ENCODE results near the gene ULK4.

Gene ULK4

DNA sequence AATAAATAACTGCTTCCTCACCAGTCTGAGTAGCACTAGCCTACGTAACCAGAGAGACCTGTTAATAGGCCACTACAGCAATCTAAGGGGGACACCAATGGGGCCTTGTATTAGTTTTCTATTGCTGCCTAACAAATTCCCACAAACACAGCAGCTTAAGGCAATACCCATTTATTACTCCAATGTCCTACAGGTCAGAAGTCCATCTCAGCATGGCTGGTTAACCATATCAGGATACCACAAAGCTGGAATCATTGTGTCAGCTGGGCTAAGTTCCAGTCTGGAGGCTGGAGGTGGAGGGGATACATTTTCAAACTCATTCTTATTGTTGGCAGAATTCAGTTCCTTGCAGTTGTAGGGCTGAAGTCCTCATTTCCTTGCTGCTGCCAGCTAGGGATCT lies 331.9 kb downstream of the ULK4 start:
- DNase-seq (ENCODE audit: low spot score in 2 of 2), result no peak
- no peaks in the 10 kb centered on the region for H3K9me3 ChIP-seq
- no peaks in the 10 kb centered on the region for H3K36me3 ChIP-seq (replicated peaks)
- no peaks in the 10 kb centered on the region for H3K27me3 ChIP-seq (ENCODE audit: low read depth)
- H3K4me3 ChIP-seq, result no peak overlapping the region
- no peaks in the 10 kb centered on the region for H3K4me1 ChIP-seq
- in situ Hi-C loops (cut with MboI; ENCODE audit: low sequenced_read_pairs), result no loop called here

- Histone ChIP-seq H3K27me3 (ENCODE audit: low read depth) (no peaks in the 10 kb centered on the region), H3K4me3 (no peak overlapping the region), H3K4me1 (no peaks in the 10 kb centered on the region), H3K9me3 (no peaks in the 10 kb centered on the region), H3K36me3 (replicated peaks) (no peaks in the 10 kb centered on the region)
- no peak for DNase-seq (ENCODE audit: low spot score in 2 of 2)
- in situ Hi-C loops (cut with MboI; ENCODE audit: low sequenced_read_pairs), result no loop called here
Measured at GRCh38 chr3:41629072-41629471, 332.8 kb downstream of the ULK4 start.

DNA sequence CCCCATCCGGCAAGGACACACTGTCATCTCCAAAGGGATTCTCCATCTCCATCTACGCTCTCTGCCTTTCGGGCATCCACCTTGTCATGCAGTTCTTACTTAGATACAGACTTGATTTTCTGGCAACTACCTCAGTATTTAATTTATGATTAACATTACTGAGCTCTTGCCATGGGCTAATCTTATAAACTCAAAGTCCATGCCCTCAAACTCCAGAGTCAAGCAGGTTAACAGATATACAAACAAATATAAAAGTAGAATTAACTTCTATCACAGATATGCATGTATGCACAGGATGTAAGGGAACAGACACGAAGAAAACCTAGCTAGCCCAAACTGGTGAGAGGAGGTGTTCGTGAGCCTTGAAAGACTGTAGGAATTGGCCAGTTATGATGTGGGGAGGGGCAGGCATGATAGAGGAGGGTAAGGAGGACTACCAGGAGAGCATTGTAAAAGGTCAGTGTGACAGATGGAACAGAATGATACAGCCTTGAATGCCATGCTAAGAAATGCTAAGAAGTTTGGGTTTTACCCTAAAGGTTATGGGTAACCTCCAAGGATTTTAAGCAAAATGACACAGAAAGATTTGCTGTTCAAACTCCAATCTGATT lies 334.3 kb downstream of the ULK4 start:
- H3K4me1 ChIP-seq, result no peaks in the 10 kb centered on the region
- in situ Hi-C loops (cut with MboI; ENCODE audit: low sequenced_read_pairs), result no loop called here
- DNase-seq (ENCODE audit: low spot score in 2 of 2), result no peak
- no peaks in the 10 kb centered on the region for H3K27me3 ChIP-seq (ENCODE audit: low read depth)
- H3K36me3 ChIP-seq (replicated peaks), result no peaks in the 10 kb centered on the region
- no peak overlapping the region for H3K4me3 ChIP-seq
- no peaks in the 10 kb centered on the region for H3K9me3 ChIP-seq

DNA sequence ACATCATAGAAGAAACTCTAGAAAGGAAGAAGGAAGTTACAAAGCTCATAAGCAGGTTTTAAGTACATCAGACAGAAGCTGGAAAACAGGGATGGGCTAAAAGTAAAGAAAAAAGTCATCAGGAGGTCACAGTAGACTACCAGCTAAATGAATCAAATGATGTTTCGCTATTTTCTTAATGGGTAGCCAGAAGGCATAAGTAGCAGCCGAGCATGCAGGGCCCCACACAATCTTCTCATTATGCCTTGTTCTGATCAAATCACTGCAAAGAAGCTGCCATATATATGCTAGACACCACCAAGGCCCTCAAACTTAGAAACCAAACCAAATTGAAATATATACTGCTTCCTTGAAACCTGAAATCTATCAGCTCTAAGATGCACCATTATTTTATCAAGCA lies 349.1 kb downstream of the ULK4 start:
- Histone ChIP-seq H3K9me3 (no peaks in the 10 kb centered on the region), H3K4me3 (no peak overlapping the region), H3K4me1 (no peaks in the 10 kb centered on the region), H3K36me3 (replicated peaks) (no peaks in the 10 kb centered on the region), H3K27me3 (ENCODE audit: low read depth) (no peaks in the 10 kb centered on the region)
- DNase-seq (ENCODE audit: low spot score in 2 of 2), result no peak
- in situ Hi-C loops (cut with MboI; ENCODE audit: low sequenced_read_pairs), result no loop called here

- Histone ChIP-seq H3K36me3 (replicated peaks) (no peaks in the 10 kb centered on the region), H3K9me3 (no peaks in the 10 kb centered on the region), H3K4me3 (no peak overlapping the region), H3K27me3 (ENCODE audit: low read depth) (no peaks in the 10 kb centered on the region), H3K4me1 (no peaks in the 10 kb centered on the region)
- DNase-seq (ENCODE audit: low spot score in 2 of 2), result no peak
- in situ Hi-C loops (cut with MboI; ENCODE audit: low sequenced_read_pairs), result no loop called here
Measured at GRCh38 chr3:41611008-41611407, 350.9 kb downstream of the ULK4 start.

- H3K36me3 ChIP-seq (replicated peaks), result no peaks in the 10 kb centered on the region
- no peak for DNase-seq (ENCODE audit: low spot score in 2 of 2)
- H3K9me3 ChIP-seq, result no peaks in the 10 kb centered on the region
- H3K4me1 ChIP-seq, result no peaks in the 10 kb centered on the region
- H3K27me3 ChIP-seq (ENCODE audit: low read depth), result no peaks in the 10 kb centered on the region
- no peak overlapping the region for H3K4me3 ChIP-seq
- in situ Hi-C loops (cut with MboI; ENCODE audit: low sequenced_read_pairs), result no loop called here
Measured at GRCh38 chr3:41608347-41608746, 353.6 kb downstream of the ULK4 start.

GRCh38 chr3:41603807-41604206 lies 358.1 kb downstream of the ULK4 start:
- Histone ChIP-seq H3K4me3 (no peak overlapping the region), H3K36me3 (replicated peaks) (no peaks in the 10 kb centered on the region), H3K27me3 (ENCODE audit: low read depth) (no peaks in the 10 kb centered on the region), H3K9me3 (no peaks in the 10 kb centered on the region), H3K4me1 (no peaks in the 10 kb centered on the region)
- in situ Hi-C loops (cut with MboI; ENCODE audit: low sequenced_read_pairs), result no loop called here
- DNase-seq (ENCODE audit: low spot score in 2 of 2), result no peak

- in situ Hi-C loops (cut with MboI; ENCODE audit: low sequenced_read_pairs), result no loop called here
- Histone ChIP-seq H3K27me3 (ENCODE audit: low read depth) (no peaks in the 10 kb centered on the region), H3K4me1 (no peaks in the 10 kb centered on the region), H3K36me3 (replicated peaks) (no peaks in the 10 kb centered on the region), H3K4me3 (no peak overlapping the region), H3K9me3 (no peaks in the 10 kb centered on the region)
- DNase-seq (ENCODE audit: low spot score in 2 of 2), result no peak
Measured at GRCh38 chr3:41602121-41602520, 359.8 kb downstream of the ULK4 start.

GRCh38 chr3:41601404-41601987 lies 360.4 kb downstream of the ULK4 start:
- Histone ChIP-seq H3K36me3 (replicated peaks) (no peaks in the 10 kb centered on the region), H3K4me3 (no peak overlapping the region), H3K27me3 (ENCODE audit: low read depth) (no peaks in the 10 kb centered on the region), H3K9me3 (no peaks in the 10 kb centered on the region), H3K4me1 (no peaks in the 10 kb centered on the region)
- in situ Hi-C loops (cut with MboI; ENCODE audit: low sequenced_read_pairs), result no loop called here
- no peak for DNase-seq (ENCODE audit: low spot score in 2 of 2)

- Histone ChIP-seq H3K4me3 (no peak overlapping the region), H3K36me3 (replicated peaks) (no peaks in the 10 kb centered on the region), H3K9me3 (no peaks in the 10 kb centered on the region), H3K27me3 (ENCODE audit: low read depth) (no peaks in the 10 kb centered on the region), H3K4me1 (no peaks in the 10 kb centered on the region)
- no peak for DNase-seq (ENCODE audit: low spot score in 2 of 2)
- in situ Hi-C loops (cut with MboI; ENCODE audit: low sequenced_read_pairs), result no loop called here
Measured at GRCh38 chr3:41600616-41601015, 361.3 kb downstream of the ULK4 start.

DNA sequence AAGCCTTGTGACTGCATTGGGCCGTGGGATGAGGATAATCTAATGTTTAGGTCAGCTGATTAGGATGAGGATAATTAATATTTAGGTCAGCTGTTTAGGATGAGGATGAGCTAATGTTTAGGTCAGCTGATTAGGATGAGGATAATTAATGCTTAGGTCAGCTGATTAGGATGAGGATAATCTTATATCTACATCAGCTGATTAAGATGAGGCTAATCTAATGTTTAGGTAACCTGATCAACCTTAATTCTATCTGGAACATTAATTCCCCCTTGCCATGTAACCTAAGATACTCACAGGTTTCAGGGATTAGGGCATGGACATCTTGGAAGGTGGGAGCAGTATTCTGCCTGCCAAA lies 362.8 kb downstream of the ULK4 start:
- H3K4me3 ChIP-seq, result no peak overlapping the region

GRCh38 chr3:41598402-41599126 lies 363.3 kb downstream of the ULK4 start:
- H3K4me3 ChIP-seq, result no peak overlapping the region
- DNase-seq (ENCODE audit: low spot score in 2 of 2), result no peak
- no peaks in the 10 kb centered on the region for H3K9me3 ChIP-seq
- no peaks in the 10 kb centered on the region for H3K27me3 ChIP-seq (ENCODE audit: low read depth)
- H3K36me3 ChIP-seq (replicated peaks), result no peaks in the 10 kb centered on the region
- in situ Hi-C loops (cut with MboI; ENCODE audit: low sequenced_read_pairs), result no loop called here
- H3K4me1 ChIP-seq, result no peaks in the 10 kb centered on the region

More for the DNA sequence above, 362.8 kb downstream of the ULK4 start:
- DNase-seq (ENCODE audit: low spot score in 2 of 2), result no peak
- in situ Hi-C loops (cut with MboI; ENCODE audit: low sequenced_read_pairs), result no loop called here
- H3K9me3 ChIP-seq, result no peaks in the 10 kb centered on the region
- no peaks in the 10 kb centered on the region for H3K4me1 ChIP-seq
- no peaks in the 10 kb centered on the region for H3K27me3 ChIP-seq (ENCODE audit: low read depth)
- no peaks in the 10 kb centered on the region for H3K36me3 ChIP-seq (replicated peaks)

DNA sequence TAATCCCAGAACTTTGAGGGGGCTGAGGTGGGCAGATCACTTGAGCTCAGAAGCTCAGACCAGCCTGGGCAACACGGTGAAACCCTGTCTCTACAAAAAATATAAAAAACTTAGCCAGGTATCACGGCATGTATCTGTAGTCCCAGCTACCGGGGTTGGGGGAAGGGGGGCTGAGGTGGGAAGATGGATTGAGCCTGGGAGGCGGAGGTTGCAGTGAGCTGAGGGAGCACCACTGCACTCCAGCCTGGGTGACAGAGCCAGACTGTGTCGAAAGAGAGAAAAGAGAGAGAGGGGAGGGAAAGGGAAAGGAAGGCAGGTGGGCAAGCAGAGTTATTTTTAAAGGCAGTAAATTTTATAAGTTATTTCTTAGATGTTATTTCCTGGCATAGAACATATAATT lies 368.1 kb downstream of the ULK4 start:
- Histone ChIP-seq H3K4me1 (no peaks in the 10 kb centered on the region), H3K36me3 (replicated peaks) (no peaks in the 10 kb centered on the region), H3K4me3 (no peak overlapping the region), H3K9me3 (no peaks in the 10 kb centered on the region), H3K27me3 (ENCODE audit: low read depth) (no peaks in the 10 kb centered on the region)
- in situ Hi-C loops (cut with MboI; ENCODE audit: low sequenced_read_pairs), result no loop called here
- DNase-seq (ENCODE audit: low spot score in 2 of 2), result no peak

GRCh38 chr3:41592753-41593510 lies 369.0 kb downstream of the ULK4 start:
- H3K27me3 ChIP-seq (ENCODE audit: low read depth), result no peaks in the 10 kb centered on the region
- no peaks in the 10 kb centered on the region for H3K36me3 ChIP-seq (replicated peaks)
- H3K4me3 ChIP-seq, result no peak overlapping the region
- H3K9me3 ChIP-seq, result no peaks in the 10 kb centered on the region
- no peaks in the 10 kb centered on the region for H3K4me1 ChIP-seq
- DNase-seq (ENCODE audit: low spot score in 2 of 2), result no peak
- in situ Hi-C loops (cut with MboI; ENCODE audit: low sequenced_read_pairs), result no loop called here

All from HAP-1 (cell line).